Stimulated activated CD8-positive, alpha-beta memory T cell treated with anti-CD3 and anti-CD28 coated beads, Interleukin-4, amount 100 ng/mL, for 24 hours (primary cell): ENCODE data around the gene AHNAK2.
A peak's percentile ranks its signal among the peaks of the same experiment; 100 is the strongest.
"Not testable (repeated sequence)": the region's sequence is repeated elsewhere in the genome, so short reads cannot be mapped to it uniquely, and the experiment has no call there.

Experiments
- DNase-seq: peaks from one replicate; pipeline ENCODE4 v3.0.0-alpha.2; 2020; ENCODE audit warnings: low read depth

AHNAK2 gene

DNA sequence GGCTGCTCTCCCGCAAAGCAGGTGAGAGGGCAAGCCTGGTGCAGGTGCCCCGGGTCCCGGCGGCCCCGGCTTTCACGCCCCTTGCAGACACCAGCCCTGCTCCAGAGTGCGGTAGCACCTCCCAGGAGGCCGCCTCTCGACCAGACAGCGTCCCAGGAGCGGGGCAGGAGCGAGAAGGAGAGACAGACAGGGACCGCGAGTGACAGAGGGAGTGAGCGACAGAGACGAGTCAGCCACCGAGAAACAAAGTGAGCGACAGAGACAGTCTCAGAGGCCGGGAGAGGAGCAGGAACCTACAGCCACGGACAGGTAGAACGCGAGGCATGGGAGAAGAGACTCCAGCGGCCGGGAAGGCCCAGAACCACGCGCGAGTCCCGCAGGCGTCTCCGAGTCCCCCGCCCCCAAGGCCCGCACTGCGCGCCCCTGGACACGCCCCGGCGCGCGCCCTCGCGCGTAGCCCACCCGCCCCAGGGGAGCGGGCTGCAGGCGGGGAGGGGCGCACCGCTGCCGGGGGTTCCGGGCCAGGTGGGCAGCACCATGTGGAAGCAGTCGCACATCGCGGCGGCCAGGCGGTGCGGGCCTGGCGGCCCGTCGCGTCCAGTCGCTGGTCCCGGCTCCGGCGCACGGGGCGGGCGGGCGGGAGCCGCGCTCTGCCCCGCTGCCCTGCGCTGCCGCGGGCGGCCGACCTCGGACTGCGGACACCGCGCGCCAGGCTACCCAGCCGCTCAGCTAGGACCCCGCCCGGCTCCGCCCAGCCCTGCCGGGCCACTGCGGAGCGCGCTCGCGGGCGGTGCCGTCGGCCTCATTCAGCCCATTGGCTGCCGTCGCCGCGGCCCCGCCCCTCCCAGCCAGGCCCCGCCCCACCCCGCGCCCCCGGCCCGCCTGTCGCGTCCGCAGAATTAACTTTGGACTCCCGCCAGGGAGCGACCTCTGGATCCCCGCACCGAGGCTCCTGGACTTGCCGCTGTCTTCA is at the start of gene AHNAK2:
AHNAK2 (minus strand) TSS at position 694 of the 973 bp plus-strand sequence; CDS start at position 557, 137 bp downstream.
- DNase-seq: peak; percentile 36

- not testable (repeated sequence) for DNase-seq
Observed at GRCh38 chr14:105027718-105028117, 49.5 kb upstream of the AHNAK2 start.

DNA sequence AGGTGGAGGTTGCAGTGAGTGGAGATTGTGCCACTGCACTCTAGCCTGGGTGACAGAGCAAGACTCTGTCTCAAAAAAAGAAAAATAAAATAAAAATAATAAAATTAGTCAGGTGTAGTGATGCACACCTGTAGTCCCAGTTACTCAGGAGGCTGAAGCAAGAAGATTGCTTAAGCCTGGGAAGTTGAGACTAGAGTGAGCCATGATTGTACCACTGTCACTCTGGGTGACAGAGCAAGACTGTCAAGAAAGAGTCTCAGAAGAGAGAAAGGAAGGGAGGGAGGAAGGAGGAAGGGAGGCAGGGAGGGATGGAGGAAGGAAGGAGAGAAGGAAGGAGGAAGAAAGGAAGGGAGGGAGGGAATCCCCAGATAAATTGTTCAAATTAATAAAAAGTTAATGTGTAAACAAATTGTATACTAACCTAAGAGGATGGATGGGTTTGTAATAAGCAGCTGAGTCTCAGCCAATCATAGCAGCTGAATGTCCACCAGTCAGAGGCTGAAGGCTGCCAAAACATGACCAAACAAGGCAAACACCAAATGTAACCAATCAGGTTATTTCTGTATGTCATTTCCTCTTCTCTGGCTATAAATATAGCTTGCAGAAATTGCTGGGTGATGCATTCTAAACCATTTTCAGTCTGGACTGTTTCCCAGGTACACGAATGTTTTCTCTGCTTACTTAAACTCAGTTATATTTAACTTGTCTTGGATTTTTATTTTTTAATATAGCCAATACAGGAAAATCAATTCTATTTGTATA is 48.8 kb upstream of the AHNAK2 start:
- no peak for DNase-seq

GRCh38 chr14:105026033-105026785 is 48.0 kb upstream of the AHNAK2 start:
- DNase-seq: no peak

- DNase-seq: no peak
Observed at GRCh38 chr14:105025429-105025828, 47.3 kb upstream of the AHNAK2 start.

GRCh38 chr14:105023791-105024480 is 45.8 kb upstream of the AHNAK2 start:
- no peak for DNase-seq

DNA sequence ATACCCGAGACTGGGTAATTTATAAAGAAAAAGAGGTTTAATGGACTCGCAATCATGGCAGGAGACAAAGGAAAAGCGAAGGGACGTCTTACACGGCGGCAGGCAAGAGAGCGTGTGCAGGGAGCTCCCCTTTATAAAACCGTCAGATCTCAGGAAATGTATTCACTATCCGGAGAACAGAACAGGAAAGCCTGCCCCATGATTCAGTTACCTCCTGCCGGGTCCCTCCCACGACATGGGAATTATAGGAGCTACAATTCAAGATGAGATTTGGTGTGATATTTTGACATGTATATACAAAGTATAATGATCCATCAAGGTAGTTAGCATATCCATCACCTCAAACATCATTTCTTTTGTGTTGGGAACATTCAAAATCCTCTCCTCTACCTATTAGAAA is 45.0 kb upstream of the AHNAK2 start:
- no peak for DNase-seq

- DNase-seq: no peak
Observed at GRCh38 chr14:105022276-105022670, 44.1 kb upstream of the AHNAK2 start.

- DNase-seq: peak; percentile 15
Observed at GRCh38 chr14:105021656-105022275, 43.6 kb upstream of the AHNAK2 start.

DNA sequence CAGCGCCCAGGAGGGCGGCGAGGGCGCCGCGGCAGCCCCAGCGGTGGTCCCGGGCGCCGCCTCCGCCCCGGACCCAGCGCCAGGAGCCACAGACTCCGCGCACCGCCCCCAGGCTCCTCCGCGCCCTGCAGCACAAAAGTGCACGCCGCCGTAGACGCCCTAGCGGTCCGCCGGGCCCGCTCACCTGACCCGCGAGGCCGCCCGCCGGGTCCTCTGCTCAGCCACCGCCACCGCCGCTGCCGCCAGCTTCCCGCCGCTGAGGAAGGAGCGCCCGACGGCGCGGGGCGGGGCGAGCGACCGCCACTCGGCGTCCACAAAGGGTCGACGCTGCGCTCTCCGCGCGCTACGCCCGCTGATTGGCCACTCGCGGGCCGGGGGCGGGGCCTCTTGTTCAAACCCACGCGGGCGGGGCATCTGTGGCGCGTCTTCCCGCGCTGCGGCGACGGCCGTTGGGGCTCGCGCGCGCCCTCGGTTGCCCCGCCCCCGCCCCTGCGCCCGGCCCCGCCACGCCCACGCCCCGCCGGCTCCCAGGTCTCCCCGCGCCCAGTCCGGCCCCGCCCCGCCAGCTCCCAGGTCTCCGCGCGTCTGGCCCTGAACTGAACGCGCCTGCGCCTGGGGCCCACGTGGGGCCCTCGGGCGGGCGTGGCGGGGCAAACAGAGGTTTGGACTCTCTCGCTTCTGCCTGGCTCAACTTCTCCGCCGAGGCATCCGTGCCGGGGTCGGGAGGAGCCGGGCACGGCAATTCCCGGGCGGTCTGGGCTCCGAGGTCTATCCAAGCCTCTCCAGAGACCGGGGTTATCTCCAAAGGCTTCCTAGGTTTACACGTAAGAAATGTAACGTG is 42.9 kb upstream of the AHNAK2 start, which contains the start of gene CDCA4:
CDCA4 (minus strand) TSS at position 269 of the 841 bp plus-strand sequence. CDS start 9,154 bp downstream, outside the sequence.
- peak; percentile 99 for DNase-seq

DNA sequence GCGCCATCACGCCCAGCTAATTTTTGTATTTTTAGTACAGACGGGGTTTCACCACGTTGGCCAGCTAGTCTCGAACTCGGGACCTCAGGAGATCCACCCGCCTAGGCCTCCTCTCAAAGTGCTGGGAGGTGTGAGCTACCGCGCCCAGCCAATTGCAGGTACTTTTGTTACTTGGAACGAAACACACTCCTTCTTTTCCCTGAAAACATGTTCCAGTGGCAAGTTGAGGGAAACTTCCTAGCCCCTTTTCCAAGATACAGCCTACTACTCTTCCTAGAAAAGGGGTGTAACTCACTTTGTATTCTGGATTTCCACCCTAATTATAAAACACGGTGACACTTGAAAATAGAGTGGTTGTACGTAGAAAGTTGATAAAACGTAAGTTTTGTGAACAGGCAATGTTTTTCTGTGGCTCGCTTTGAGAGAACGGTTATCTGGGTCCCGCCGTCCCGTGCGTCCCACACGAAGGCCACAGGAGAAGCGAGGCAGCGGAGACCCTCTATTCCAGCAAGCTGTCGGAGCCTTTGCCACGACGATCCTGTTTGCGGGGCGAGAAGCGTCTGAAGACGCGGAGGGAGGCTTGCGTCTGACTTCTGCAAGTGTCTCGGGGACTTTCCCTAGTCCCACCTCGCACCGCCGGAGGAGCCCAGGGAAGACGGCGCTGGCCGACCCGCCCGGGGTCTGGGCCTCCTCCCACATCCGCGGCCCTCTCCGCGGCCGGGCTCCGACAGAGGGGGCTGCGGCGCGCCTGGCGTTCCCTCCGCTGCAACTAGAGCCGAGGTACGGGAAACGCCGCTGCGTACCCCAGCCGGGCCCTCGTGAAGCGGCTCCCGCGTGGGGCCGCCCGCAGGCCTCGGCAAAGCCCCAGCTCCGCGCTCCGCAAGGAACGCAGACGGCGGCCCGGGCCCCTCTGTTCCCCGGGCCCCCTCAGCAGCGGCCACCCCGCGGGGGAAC is 42.0 kb upstream of the AHNAK2 start:
- DNase-seq: peak; percentile 45

- DNase-seq: no peak
Observed at GRCh38 chr14:105018414-105018813, 40.2 kb upstream of the AHNAK2 start.

DNA sequence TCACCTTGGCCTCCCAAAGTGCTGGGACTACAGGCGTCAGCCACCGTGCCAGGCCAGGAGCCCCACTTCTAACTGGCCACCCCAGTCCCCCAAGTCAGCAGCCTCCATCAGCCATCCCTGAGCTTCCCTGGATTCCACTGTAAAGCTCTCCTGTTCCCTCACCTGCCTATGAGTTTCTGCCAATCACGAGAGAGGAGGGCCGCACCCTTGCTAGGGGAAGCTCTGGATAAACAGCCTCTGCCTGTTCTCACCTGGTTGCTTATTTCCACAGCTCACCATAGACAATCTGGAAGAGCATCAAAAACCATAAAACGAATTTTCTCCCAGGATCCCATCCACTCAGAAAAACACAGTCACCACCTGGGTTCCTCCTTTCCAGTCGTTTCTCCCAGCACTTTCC is 37.7 kb upstream of the AHNAK2 start:
- DNase-seq: no peak

DNA sequence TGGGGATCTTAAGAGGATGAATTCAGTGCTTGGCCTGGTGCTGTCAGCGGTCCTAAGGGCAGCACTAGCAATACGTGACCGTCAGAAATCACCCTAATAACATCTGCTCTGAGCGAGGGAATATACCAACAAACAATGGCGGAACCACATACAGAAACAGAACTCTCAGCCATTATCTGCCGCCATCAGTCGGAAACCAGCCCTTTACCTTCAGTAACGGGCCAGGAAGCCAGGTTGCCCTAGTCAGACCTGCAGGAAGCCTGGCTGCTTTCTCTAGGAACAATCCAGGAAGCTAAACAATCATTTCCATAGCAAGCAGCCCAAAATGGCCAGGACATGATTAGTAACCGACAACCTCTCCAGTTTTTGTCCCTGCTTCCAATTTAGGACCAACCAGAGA is 37.1 kb upstream of the AHNAK2 start:
- DNase-seq: no peak

- DNase-seq: no peak
Observed at GRCh38 chr14:105014631-105015030, 36.5 kb upstream of the AHNAK2 start.

DNA sequence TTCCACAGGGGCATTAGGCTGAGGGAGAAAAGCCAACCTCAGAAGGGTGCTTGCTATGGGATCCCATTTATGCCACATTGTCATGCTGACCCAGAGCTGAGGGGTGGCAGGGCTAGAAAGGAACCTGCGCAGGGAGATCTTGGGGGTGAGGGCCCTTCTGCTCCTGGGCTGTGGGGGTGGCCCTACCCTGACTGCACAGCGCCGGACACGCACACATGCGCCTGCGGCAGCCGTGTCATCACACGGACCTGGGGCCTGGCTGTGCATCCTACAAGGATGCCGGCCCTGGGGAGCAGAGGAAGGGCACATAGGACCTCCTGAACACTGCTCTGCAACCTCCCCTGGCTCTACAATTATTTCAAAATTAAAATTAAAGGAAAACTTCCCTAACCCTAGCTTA is 35.9 kb upstream of the AHNAK2 start:
- DNase-seq: no peak

DNA sequence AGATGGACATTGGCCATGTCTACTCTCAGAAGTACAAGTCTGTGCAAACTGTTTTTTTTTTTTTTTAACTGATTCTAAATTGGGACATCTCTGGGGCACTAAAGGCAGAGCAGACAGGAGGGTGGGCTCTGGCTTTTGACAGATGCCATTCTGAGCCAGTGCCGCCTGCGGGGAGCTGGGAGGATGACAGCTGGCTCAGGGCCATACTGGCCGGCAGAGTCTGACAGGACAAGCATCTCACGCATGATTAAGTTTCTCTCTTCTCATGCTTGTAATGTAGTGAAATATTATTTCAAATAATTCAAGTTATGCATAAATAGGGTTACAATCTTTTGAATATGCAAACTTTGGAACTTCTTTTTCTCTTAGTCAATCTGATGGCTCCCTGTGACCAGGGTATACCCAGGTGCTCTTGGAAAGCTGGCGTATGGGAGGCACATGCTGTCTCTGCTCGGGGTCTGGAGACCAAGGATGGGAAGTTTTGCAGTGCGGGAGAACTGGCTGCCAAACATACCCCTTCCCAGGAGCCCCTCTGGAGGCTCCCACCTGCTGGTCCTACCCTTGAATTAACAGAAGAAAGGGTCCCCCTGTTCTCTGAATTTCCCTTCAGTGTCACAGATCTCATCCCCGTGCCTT is 35.1 kb upstream of the AHNAK2 start:
- DNase-seq: no peak
